Thymus (tissue), 11 donors: ENCODE measurements around the gene ABCA1. TPM values are rescaled to one million over a fixed set of nuclear protein-coding genes. Genes with fewer than 3 reads are reported as not detected.

ENCODE experiments used
- DNase-seq, 9 donors: peaks; one replicate each; pipeline ENCODE4 v3.0.0-alpha.2; 2013; ENCODE audit warnings: low spot score in 9 of 9, low read depth in 6 of 9, missing footprints in 1 of 9
- H3K27ac ChIP-seq, 2 donors: one replicate each; pipeline ENCODE4 v1.5.1; 2013; ENCODE audit warnings: control low read depth in 1 of 2, low read depth in 1 of 2, low read length in 1 of 2, mild to moderate bottlenecking in 1 of 2, moderate library complexity in 1 of 2
- H3K27me3 ChIP-seq, 2 donors: one replicate each; pipeline ENCODE4 v1.5.1; 2013; ENCODE audit warnings: low read length in 1 of 2; ENCODE audit not compliant: control insufficient read depth in 2 of 2, insufficient read depth in 1 of 2
- H3K36me3 ChIP-seq, 2 donors: one replicate each; pipeline ENCODE4 v1.5.1; 2013; ENCODE audit warnings: low read length in 1 of 2, mild to moderate bottlenecking in 1 of 2, moderate library complexity in 1 of 2; ENCODE audit not compliant: control insufficient read depth in 2 of 2, insufficient read depth in 2 of 2
- H3K4me1 ChIP-seq, 2 donors: one replicate each; pipeline ENCODE4 v1.5.1; 2013; ENCODE audit warnings: low read length in 2 of 2; ENCODE audit not compliant: control insufficient read depth in 2 of 2, insufficient read depth in 2 of 2
- H3K4me3 ChIP-seq, 2 donors: one replicate each; pipeline ENCODE4 v1.5.1; 2013; ENCODE audit warnings: low read length in 2 of 2, control low read depth in 1 of 2, mild to moderate bottlenecking in 1 of 2
- H3K9me3 ChIP-seq, 2 donors: one replicate each; pipeline ENCODE4 v1.5.1; 2013; ENCODE audit warnings: low read length in 1 of 2, mild to moderate bottlenecking in 1 of 2; ENCODE audit not compliant: control insufficient read depth in 2 of 2, insufficient read depth in 1 of 2
- WGBS: extraction: QIAGEN DNeasy Blood & Tissue Kit; methylation state at CpG from one replicate; pipeline ENCODE4 v1.1.7; 2013; 5-methylcytosine and 5-hydroxymethylcytosine counted together
- polyA plus RNA-seq: library from polyadenylated mRNA; stranded (reverse); fragments of 200-250 nt; gene quantifications from one replicate; pipeline ENCODE4 v1.2.3, GENCODE V29; 2013
- total RNA-seq: library from RNA; stranded (reverse); fragments of 120-200 nt; gene quantifications from one replicate; pipeline ENCODE4 v1.2.4, GENCODE V29; 2013
- donor health status: healthy.

The ABCA1 gene
- total and polyA plus RNA-seq, 2 donors, result 14.6 to 25.9 TPM

DNA sequence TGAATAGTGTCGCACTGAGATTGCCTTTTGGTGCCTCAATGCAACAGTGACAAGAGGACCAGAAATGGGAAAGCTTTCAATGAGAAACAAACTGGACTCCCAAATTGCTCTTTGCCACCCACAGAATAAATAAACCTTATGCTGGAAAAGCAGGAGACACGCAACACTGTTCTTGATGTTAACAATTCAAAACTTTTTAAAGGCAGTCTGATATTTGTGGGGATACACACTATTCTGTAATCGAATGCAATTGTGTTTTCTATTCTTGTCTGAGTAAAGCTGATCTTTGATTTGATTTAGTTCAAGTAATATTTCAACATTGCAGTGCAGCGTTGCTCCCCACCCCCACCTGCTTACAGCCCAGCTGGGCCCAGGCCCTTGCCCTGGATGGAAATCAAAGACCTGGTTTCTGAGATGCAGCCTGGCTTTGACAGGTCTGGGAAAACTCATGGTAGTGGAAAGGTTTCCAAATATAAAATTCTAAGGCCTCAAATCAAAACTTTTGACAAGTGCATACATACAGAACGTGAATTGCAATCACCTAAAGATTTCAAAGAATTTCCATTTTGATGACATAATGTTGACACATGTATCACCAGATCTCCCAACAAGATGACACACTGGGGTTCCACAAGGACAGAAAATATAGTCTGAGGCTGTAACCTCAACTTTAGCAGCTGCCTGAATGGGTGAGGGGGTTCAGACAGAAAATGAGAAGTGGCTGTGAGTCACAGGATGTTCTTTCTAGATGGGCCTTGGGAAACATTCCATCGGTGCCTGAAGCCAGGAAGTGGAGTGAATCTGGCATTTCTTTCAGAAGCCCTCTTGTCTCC lies 55.1 kb downstream of the ABCA1 start:
- Histone ChIP-seq H3K4me1 (peaks cover 2 to 10% of the 10 kb centered on the region in 2 donors), H3K9me3 (no peaks in the 10 kb centered on the region), H3K4me3 (no peak overlapping the region), H3K27ac (no peak overlapping the region), H3K27me3 (no peaks in the 10 kb centered on the region), H3K36me3 (peaks cover 11 to 70% of the 10 kb centered on the region in 2 donors)
- DNase-seq, result no peak
- 89% methylated on average over 6 of the region's 6 CpGs for WGBS

GRCh38 chr9:104871961-104872527 lies 55.9 kb downstream of the ABCA1 start:
- Histone ChIP-seq H3K36me3 (peaks cover 11 to 68% of the 10 kb centered on the region in 2 donors), H3K4me1 (peaks cover 2 to 10% of the 10 kb centered on the region in 2 donors), H3K4me3 (no peak overlapping the region), H3K27me3 (no peaks in the 10 kb centered on the region), H3K9me3 (no peaks in the 10 kb centered on the region), H3K27ac (no peak overlapping the region)
- no peak for DNase-seq
- WGBS, result 86% methylated on average over 5 of the region's 5 CpGs

DNA sequence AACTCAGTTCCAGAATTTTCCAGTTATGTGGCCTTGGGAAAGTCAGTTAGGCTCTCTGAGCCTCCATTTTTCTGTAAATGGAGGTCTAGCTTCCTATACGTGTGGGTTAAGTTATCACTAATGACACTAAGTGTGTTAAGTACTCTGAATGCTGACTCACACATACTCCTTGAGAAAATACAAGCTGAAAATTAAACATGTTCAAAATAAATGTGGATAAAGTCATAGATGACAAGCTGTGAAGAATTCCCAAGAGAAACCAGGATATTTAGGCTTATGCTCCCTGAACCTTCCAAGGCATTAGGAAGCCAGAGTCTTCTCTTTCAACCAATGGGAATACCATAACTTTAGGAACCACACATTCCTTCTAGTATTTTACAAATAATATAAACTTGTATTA lies 58.1 kb downstream of the ABCA1 start:
- Histone ChIP-seq H3K36me3 (peaks cover 4 to 65% of the 10 kb centered on the region in 2 donors), H3K4me3 (no peak overlapping the region), H3K4me1 (peaks cover 2 to 10% of the 10 kb centered on the region in 2 donors)

DNA sequence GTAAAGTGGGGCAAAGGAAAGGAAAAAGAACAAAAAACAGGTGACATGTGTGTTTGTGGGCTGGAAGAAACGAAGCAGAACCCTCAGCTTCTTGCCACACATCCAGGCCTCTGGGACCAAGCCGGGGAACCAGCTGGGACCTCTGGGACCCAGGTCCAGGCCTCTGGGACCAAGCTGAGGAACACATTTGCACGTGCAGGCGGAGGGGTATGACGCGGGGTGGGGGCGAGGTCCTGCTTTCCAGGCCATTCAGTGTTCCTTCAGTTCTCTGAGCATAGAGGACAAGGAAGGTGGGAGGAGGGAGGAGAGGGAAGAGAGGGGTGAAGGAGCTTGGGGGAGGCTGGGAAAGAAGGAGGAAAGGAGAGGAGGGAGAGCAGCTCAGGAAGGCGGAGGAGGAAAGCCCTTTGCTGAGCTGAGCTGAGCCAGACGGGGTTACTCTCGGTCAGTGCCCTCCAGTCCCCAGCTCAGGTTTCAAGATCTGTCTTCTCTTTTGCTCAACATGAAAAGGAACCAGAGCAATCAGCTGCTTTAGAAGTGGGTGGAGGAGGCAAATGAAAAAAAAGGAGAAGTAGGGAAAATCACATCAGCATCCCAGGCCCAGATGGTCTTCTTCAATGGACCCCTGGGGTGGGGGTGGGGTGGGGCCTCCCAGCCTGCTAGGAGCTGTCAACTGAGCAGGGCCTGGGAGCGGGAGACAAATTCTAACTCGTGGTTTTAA lies 59.1 kb downstream of the ABCA1 start:
- Histone ChIP-seq H3K27me3 (no peaks in the 10 kb centered on the region), H3K9me3 (no peaks in the 10 kb centered on the region), H3K4me1 (peaks cover 2 to 17% of the 10 kb centered on the region in 2 donors), H3K36me3 (peaks cover 4 to 67% of the 10 kb centered on the region in 2 donors), H3K27ac (peak overlapping the region in 1 of 2 donors; percentile 42), H3K4me3 (no peak overlapping the region)
- peak in 5 of 9 donors; percentile 11 to 44 (median 20) for DNase-seq
- 80% methylated on average over 12 of the region's 12 CpGs for WGBS

More for the DNA sequence above, 58.1 kb downstream of the ABCA1 start:
- WGBS, result 94% methylated on average over 1 of the region's 1 CpG
- H3K27me3 ChIP-seq, result no peaks in the 10 kb centered on the region
- no peaks in the 10 kb centered on the region for H3K9me3 ChIP-seq
- no peak overlapping the region for H3K27ac ChIP-seq
- DNase-seq, result no peak

- WGBS, result 96% methylated on average over 8 of the region's 8 CpGs
- H3K27ac ChIP-seq, result no peak overlapping the region
- no peaks in the 10 kb centered on the region for H3K9me3 ChIP-seq
Observed at GRCh38 chr9:104868303-104868686, 59.7 kb downstream of the ABCA1 start.

GRCh38 chr9:104866191-104866590 lies 61.8 kb downstream of the ABCA1 start:
- Histone ChIP-seq H3K27me3 (no peaks in the 10 kb centered on the region), H3K4me3 (no peak overlapping the region), H3K4me1 (peaks cover 2 to 22% of the 10 kb centered on the region in 2 donors), H3K36me3 (peaks cover 4 to 65% of the 10 kb centered on the region in 2 donors), H3K27ac (no peak overlapping the region), H3K9me3 (no peaks in the 10 kb centered on the region)
- WGBS, result 98% methylated on average over 1 of the region's 1 CpG
- no peak for DNase-seq

More at GRCh38 chr9:104868303-104868686, 59.7 kb downstream of the ABCA1 start:
- peaks cover 4 to 62% of the 10 kb centered on the region in 2 donors for H3K36me3 ChIP-seq
- no peak overlapping the region for H3K4me3 ChIP-seq
- no peak for DNase-seq
- no peaks in the 10 kb centered on the region for H3K27me3 ChIP-seq
- H3K4me1 ChIP-seq, result peaks cover 2 to 22% of the 10 kb centered on the region in 2 donors

DNA sequence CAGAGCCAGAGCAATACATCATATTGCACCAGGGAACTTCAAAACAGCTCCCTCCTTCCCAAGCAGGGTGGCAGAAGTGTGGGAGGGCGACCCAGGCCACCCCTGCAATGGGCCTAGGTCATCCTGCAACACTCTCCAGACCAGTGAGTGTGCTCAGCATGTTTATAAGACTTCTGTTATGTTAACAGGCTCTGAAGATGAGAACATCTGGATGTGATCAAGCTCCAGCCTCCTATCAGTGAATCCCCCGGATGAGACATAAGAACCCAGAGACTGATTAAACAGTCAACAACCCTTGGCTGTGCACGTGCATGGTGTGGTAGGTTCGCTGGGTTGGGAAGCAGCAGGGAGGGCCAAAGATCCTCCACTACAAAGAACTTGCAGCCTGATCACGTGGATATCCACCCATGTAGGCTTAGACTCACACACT lies 63.3 kb downstream of the ABCA1 start:
- peaks cover 2 to 22% of the 10 kb centered on the region in 2 donors for H3K4me1 ChIP-seq
- DNase-seq, result no peak

GRCh38 chr9:104863180-104863883 lies 64.6 kb downstream of the ABCA1 start:
- peak; percentile 21 to 85 (median 51) for DNase-seq
- 72% methylated on average over 4 of the region's 4 CpGs for WGBS
- Histone ChIP-seq H3K36me3 (peaks cover 3 to 66% of the 10 kb centered on the region in 2 donors), H3K4me1 (peaks cover 0 to 12% of the 10 kb centered on the region in 2 donors), H3K9me3 (no peaks in the 10 kb centered on the region), H3K27me3 (no peaks in the 10 kb centered on the region), H3K27ac (no peak overlapping the region), H3K4me3 (no peak overlapping the region)

More for the DNA sequence above, 63.3 kb downstream of the ABCA1 start:
- Histone ChIP-seq H3K27me3 (no peaks in the 10 kb centered on the region), H3K27ac (no peak overlapping the region), H3K4me3 (no peak overlapping the region), H3K9me3 (no peaks in the 10 kb centered on the region), H3K36me3 (peaks cover 4 to 67% of the 10 kb centered on the region in 2 donors)
- 96% methylated on average over 5 of the region's 5 CpGs for WGBS
